Keratinocyte (primary cell): ENCODE results near the gene C12orf60.

Experiments used
- CTCF ChIP-seq, 3 experiments: IDR thresholded peaks in 1 of 3; conservative IDR thresholded peaks in 1 of 3; optimal IDR thresholded peaks in 1 of 3; 2 replicates in 2 of 3; 3 replicates in 1 of 3; pipeline versions ENCODE3 to v1.5.1; 2011; ENCODE audit warnings: low read length in 3 of 3, mild to moderate bottlenecking in 3 of 3, moderate library complexity in 2 of 3, control low read depth in 1 of 3, inconsistent platforms in 1 of 3; ENCODE audit not compliant: insufficient read depth in 2 of 3; ENCODE audit errors: extremely low read depth in 1 of 3
- EZH2 ChIP-seq: IDR thresholded peaks from one replicate; pipeline ENCODE4 v1.6.1; 2012; ENCODE audit warnings: inconsistent platforms, mild to moderate bottlenecking, low read length, moderate library complexity

- TF ChIP-seq CTCF (optimal IDR thresholded peaks at IDR 0.05 in 1 of 3, IDR thresholded peaks at IDR 0.05 in 1 of 3, conservative IDR thresholded peaks at IDR 0.05 in 1 of 3; ENCODE audit: extremely low read depth in 1 of 3, insufficient read depth in 2 of 3, low read length in 3 of 3) (no peak), EZH2 (no peak)
Observed at GRCh38 chr12:14803011-14803829, at the start of gene C12orf60, which contains the start of gene WBP11.
